ENCODE data around the gene COG6. TPM values are rescaled to one million over a fixed set of nuclear protein-coding genes. Genes with fewer than 3 reads are reported as not detected.

COG6 gene
- polyA plus RNA-seq, 1 of the 3 experiments (the other 2 are of a cell fraction), result 13.1 TPM

DNA sequence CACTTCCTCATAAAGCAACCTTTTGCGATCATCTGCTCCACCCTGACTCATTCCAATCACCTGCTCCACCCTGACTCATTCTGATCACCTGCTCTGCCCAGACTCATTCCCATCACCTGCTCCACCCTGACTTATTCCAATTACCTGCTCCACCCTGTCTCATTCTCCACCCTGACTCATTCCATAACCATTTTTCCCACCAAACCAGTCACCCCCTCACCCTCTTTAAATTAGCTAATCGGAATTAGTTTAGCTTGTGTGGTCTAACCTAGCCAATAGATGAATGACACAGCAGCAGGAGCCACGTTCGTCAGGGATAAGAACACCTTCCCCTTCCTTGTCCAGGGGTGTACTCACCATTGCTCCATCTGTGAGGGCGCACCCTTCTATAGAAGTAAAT, 134.0 kb downstream of the COG6 start:
- H3K27ac ChIP-seq (ENCODE audit: low read depth in 2 of 2, low read length in 1 of 2), result no peak overlapping the region
- ChIA-PET POLR2A (no interaction called here), CTCF (no interaction called here)
- no peaks in the 10 kb centered on the region for H3K79me2 ChIP-seq (ENCODE audit: insufficient read depth)
- no peaks in the 10 kb centered on the region for H4K20me1 ChIP-seq (ENCODE audit: insufficient read depth)
- H3K4me3 ChIP-seq (ENCODE audit: low read depth in 2 of 2, low read length in 1 of 2), result no peak overlapping the region
- WGBS (ENCODE audit: low lambda C conversion rate), result 80% methylated on average over 5 of the region's 5 CpGs
- no peak for TF ChIP-seq ELF1 (IDR thresholded peaks at IDR 0.05)
- TF ChIP-seq, protein P1, sequence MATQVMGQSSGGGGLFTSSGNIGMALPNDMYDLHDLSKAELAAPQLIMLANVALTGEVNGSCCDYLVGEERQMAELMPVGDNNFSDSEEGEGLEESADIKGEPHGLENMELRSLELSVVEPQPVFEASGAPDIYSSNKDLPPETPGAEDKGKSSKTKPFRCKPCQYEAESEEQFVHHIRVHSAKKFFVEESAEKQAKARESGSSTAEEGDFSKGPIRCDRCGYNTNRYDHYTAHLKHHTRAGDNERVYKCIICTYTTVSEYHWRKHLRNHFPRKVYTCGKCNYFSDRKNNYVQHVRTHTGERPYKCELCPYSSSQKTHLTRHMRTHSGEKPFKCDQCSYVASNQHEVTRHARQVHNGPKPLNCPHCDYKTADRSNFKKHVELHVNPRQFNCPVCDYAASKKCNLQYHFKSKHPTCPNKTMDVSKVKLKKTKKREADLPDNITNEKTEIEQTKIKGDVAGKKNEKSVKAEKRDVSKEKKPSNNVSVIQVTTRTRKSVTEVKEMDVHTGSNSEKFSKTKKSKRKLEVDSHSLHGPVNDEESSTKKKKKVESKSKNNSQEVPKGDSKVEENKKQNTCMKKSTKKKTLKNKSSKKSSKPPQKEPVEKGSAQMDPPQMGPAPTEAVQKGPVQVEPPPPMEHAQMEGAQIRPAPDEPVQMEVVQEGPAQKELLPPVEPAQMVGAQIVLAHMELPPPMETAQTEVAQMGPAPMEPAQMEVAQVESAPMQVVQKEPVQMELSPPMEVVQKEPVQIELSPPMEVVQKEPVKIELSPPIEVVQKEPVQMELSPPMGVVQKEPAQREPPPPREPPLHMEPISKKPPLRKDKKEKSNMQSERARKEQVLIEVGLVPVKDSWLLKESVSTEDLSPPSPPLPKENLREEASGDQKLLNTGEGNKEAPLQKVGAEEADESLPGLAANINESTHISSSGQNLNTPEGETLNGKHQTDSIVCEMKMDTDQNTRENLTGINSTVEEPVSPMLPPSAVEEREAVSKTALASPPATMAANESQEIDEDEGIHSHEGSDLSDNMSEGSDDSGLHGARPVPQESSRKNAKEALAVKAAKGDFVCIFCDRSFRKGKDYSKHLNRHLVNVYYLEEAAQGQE (IDR thresholded peaks at IDR 0.05; ENCODE audit: low read depth, low read length), result no peak
- TF ChIP-seq SIN3A (IDR thresholded peaks at IDR 0.05; ENCODE audit: borderline replicate concordance, low read depth, low read length), result no peak
- TF ChIP-seq TEAD4 (IDR thresholded peaks at IDR 0.05; ENCODE audit: borderline replicate concordance, insufficient read depth), result no peak
- no peak for TF ChIP-seq EZH2phosphoT487 (IDR thresholded peaks at IDR 0.05; ENCODE audit: borderline replicate concordance, low read depth)
- TF ChIP-seq JUND (IDR thresholded peaks at IDR 0.05), result no peak
- TF ChIP-seq, protein P2, sequence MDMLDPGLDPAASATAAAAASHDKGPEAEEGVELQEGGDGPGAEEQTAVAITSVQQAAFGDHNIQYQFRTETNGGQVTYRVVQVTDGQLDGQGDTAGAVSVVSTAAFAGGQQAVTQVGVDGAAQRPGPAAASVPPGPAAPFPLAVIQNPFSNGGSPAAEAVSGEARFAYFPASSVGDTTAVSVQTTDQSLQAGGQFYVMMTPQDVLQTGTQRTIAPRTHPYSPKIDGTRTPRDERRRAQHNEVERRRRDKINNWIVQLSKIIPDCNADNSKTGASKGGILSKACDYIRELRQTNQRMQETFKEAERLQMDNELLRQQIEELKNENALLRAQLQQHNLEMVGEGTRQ (IDR thresholded peaks at IDR 0.05; ENCODE audit: borderline replicate concordance, low read depth, low read length), result no peak
- no peak for TF ChIP-seq TCF12 (IDR thresholded peaks at IDR 0.05)
- TF ChIP-seq RXRA (IDR thresholded peaks at IDR 0.05; ENCODE audit: borderline replicate concordance, low read depth), result no peak
- no peak for TF ChIP-seq FOXJ3 (CRISPR knock-in tag; IDR thresholded peaks at IDR 0.05)
- no peak for TF ChIP-seq MXI1 (IDR thresholded peaks at IDR 0.05; ENCODE audit: low read depth, low read length)
- TF ChIP-seq NFIC (IDR thresholded peaks at IDR 0.05; ENCODE audit: borderline replicate concordance), result no peak
- TF ChIP-seq, protein P3, sequence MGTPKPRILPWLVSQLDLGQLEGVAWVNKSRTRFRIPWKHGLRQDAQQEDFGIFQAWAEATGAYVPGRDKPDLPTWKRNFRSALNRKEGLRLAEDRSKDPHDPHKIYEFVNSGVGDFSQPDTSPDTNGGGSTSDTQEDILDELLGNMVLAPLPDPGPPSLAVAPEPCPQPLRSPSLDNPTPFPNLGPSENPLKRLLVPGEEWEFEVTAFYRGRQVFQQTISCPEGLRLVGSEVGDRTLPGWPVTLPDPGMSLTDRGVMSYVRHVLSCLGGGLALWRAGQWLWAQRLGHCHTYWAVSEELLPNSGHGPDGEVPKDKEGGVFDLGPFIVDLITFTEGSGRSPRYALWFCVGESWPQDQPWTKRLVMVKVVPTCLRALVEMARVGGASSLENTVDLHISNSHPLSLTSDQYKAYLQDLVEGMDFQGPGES (IDR thresholded peaks at IDR 0.05; ENCODE audit: low read depth, low read length), result no peak
- TF ChIP-seq FOXM1 (IDR thresholded peaks at IDR 0.05; ENCODE audit: low read depth), result no peak
- TF ChIP-seq, protein P4, sequence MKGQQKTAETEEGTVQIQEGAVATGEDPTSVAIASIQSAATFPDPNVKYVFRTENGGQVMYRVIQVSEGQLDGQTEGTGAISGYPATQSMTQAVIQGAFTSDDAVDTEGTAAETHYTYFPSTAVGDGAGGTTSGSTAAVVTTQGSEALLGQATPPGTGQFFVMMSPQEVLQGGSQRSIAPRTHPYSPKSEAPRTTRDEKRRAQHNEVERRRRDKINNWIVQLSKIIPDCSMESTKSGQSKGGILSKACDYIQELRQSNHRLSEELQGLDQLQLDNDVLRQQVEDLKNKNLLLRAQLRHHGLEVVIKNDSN (IDR thresholded peaks at IDR 0.05; ENCODE audit: borderline replicate concordance, low read depth), result no peak
- no peaks in the 10 kb centered on the region for H3K9me2 ChIP-seq
- H3K4me1 ChIP-seq (ENCODE audit: control insufficient read depth in 1 of 2, insufficient read depth in 2 of 2, low read depth in 1 of 2, low read length in 1 of 2), result no peaks in the 10 kb centered on the region; a peak in 1 of 4 replicates
- no peak overlapping the region for H3K4me2 ChIP-seq
- peaks cover 23% of the 10 kb centered on the region; the same call in 1 of the 2 replicates for H3K9me3 ChIP-seq
- H3K27me3 ChIP-seq (ENCODE audit: insufficient read depth), result no peaks in the 10 kb centered on the region
- no peak overlapping the region for H2AFZ ChIP-seq (ENCODE audit: low read depth)
- no peak overlapping the region for H3K9ac ChIP-seq
- H3K36me3 ChIP-seq (replicated peaks in 1 of 2; ENCODE audit: control insufficient read depth in 1 of 2, insufficient read depth in 2 of 2, low read length in 1 of 2), result no peaks in the 10 kb centered on the region
- DNase-seq, result no peak
- H3F3A ChIP-seq (replicated peaks; ENCODE audit: insufficient read depth), result no peaks in the 10 kb centered on the region

Small RNA genes lying within 50 kb of the gene (small RNA-seq; reads per million reads assigned to genes)
- gene MIR4305 (0 reads per million in 7 experiments), gene RNY4P14 (0 reads per million in 7 experiments)

Other genes with a start within 250 kb of the COG6 start
- 22.2 and 25.7 TPM in 2 replicates for gene LHFPL6, start 52.5 kb upstream of the COG6 start, polyA plus RNA-seq (2012; rRNA removed)